Measurements from ENCODE around the gene ADGRV1.

GRCh38 chr5:90886381-90886780 is 327.8 kb downstream of the ADGRV1 start:
- no peak for TF ChIP-seq GATA2 (IDR thresholded peaks at IDR 0.05; ENCODE audit: low read depth, low read length)
- no peak for TF ChIP-seq GATA3 (IDR thresholded peaks at IDR 0.05; ENCODE audit: low read depth, low read length)
